ENCODE data around the gene CCDC141.

GRCh38 chr2:178829981-178830380 is 220.0 kb downstream of the CCDC141 start:
- TF ChIP-seq CTCF (IDR thresholded peaks at IDR 0.05) (no peak), POLR2AphosphoS5 (IDR thresholded peaks at IDR 0.05) (no peak), POLR2A (IDR thresholded peaks at IDR 0.05) (no peak)
